A673 (cell line): ENCODE data around the gene ATRNL1. TPM values are rescaled to one million over a fixed set of nuclear protein-coding genes. Genes with fewer than 3 reads are reported as not detected.
"Not testable (repeated sequence)": the region's sequence is repeated elsewhere in the genome, so short reads cannot be mapped to it uniquely, and the experiment has no call there.

ENCODE experiments used
- BruUV-seq: library from RNA; stranded (reverse); fragments of 400-500 nt; replicated peaks from 2 replicates; lab custom pipeline; 2021; lab: Mats Ljungman, UMichigan
- CTCF ChIA-PET: fragments of 300-600 bp; sonication (Branson Sonifier 250); formaldehyde crosslinking; loops from one replicate; lab custom pipeline; 2022; ENCODE audit warnings: antibody characterized with exemption; lab: Charles Lee
- POLR2A ChIA-PET: fragments of 300-600 bp; sonication (Branson Sonifier 250); formaldehyde crosslinking; loops from one replicate; lab custom pipeline; 2022; ENCODE audit warnings: antibody characterized with exemption; ENCODE audit not compliant: low non-redundant PET; lab: Charles Lee
- DNase-seq: peaks from one replicate; pipeline ENCODE4 v3.0.0-alpha.2; 2015; ENCODE audit warnings: low spot score
- H3K27ac ChIP-seq: fragments of 200-600 bp; sonication (generic); 2 replicates; pipeline ENCODE4 v1.5.1; 2016; ENCODE audit warnings: mixed run types, low read depth, mild to moderate bottlenecking, mixed read lengths, antibody characterized with exemption, low read length; ENCODE audit not compliant: poor library complexity, severe bottlenecking
- H3K27me3 ChIP-seq: fragments of 200-600 bp; sonication (generic); replicated peaks from 2 replicates; pipeline ENCODE4 v1.6.1; 2017; ENCODE audit warnings: mixed run types, low read depth, mild to moderate bottlenecking, mixed read lengths, antibody characterized with exemption, low read length; ENCODE audit not compliant: insufficient read depth, poor library complexity
- H3K36me3 ChIP-seq: fragments of 200-600 bp; sonication (generic); 2 replicates; pipeline ENCODE4 v1.6.1; 2016; ENCODE audit warnings: mixed run types, mild to moderate bottlenecking, mixed read lengths, antibody characterized with exemption, low read length; ENCODE audit not compliant: insufficient read depth, poor library complexity, severe bottlenecking
- H3K4me1 ChIP-seq: fragments of 200-600 bp; sonication (generic); 2 replicates; pipeline ENCODE4 v1.6.1; 2017; ENCODE audit warnings: mixed run types, mild to moderate bottlenecking, mixed read lengths, antibody characterized with exemption, low read length; ENCODE audit not compliant: insufficient read depth, poor library complexity, severe bottlenecking
- H3K4me3 ChIP-seq: fragments of 200-600 bp; sonication (generic); 2 replicates; pipeline ENCODE4 v1.5.1; 2016; ENCODE audit warnings: low read depth, mixed run types, mild to moderate bottlenecking, mixed read lengths, low read length; ENCODE audit not compliant: poor library complexity, severe bottlenecking
- H3K9me3 ChIP-seq: fragments of 200-600 bp; sonication (generic); 2 replicates; pipeline ENCODE4 v1.6.1; 2016; ENCODE audit warnings: mixed run types, low read depth, mild to moderate bottlenecking, mixed read lengths, antibody characterized with exemption, low read length; ENCODE audit not compliant: poor library complexity, severe bottlenecking
- EZH2 ChIP-seq: fragments of 200-600 bp; sonication (generic); IDR thresholded peaks from 2 replicates; pipeline ENCODE4 v1.6.1; 2017; ENCODE audit warnings: borderline replicate concordance, low read depth, mild to moderate bottlenecking, mixed read lengths, antibody characterized with exemption, low read length; ENCODE audit not compliant: poor library complexity, severe bottlenecking
- intact Hi-C: fragments of 100-400 bp; cut with micrococcal nuclease; formaldehyde crosslinking; loops from one replicate; pipeline ENCODE4 v1.10.0; 2022; ENCODE audit not compliant: unreplicated experiment
- total RNA-seq: library from RNA; stranded (reverse); gene quantifications from 2 replicates; pipeline ENCODE4 v1.2.3, GENCODE V29; 2021
- TF ChIP-seq, protein P1 (sequence below): fragments of 300-800, 200-600 bp; sonication (generic); conservative IDR thresholded peaks from 2 replicates; pipeline ENCODE4 v1.5.1; 2017; ENCODE audit warnings: low read depth, mild to moderate bottlenecking, antibody characterized with exemption, low read length, moderate library complexity, mixed read lengths

ATRNL1 gene
- total RNA-seq, 1 experiment from 2014 or later = 3.0 TPM

DNA sequence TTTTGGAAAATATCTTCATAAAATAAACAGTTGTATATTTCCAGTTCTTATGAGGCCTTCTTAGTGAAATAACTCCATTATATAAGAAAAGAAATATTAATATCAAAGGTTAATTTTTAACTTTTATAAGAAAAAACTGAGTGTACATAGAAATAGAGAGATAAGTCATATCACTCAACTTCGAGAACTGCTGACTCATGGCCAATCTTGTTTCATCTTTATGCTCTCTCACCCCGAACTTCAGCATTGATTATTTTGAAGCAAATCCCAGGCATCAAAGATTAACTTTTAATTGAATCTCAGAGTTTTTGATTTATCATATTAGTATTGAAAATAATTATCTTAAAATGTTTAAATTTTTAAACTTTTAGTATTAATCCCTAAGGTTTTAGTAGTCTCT lies 652.8 kb downstream of the ATRNL1 start:
- intact Hi-C loops = no loop called here
- no peak overlapping the region for H3K4me3 ChIP-seq
- DNase-seq = no peak
- CTCF ChIA-PET = no interaction called here
- no peak overlapping the region for H3K27ac ChIP-seq
- no peaks in the 10 kb centered on the region for H3K27me3 ChIP-seq
- TF ChIP-seq EZH2 = no peak
- H3K36me3 ChIP-seq = no peaks in the 10 kb centered on the region
- BruUV-seq = no TSS peak
- POLR2A ChIA-PET = no interaction called here
- no peaks in the 10 kb centered on the region for H3K4me1 ChIP-seq
- no peaks in the 10 kb centered on the region for H3K9me3 ChIP-seq

DNA sequence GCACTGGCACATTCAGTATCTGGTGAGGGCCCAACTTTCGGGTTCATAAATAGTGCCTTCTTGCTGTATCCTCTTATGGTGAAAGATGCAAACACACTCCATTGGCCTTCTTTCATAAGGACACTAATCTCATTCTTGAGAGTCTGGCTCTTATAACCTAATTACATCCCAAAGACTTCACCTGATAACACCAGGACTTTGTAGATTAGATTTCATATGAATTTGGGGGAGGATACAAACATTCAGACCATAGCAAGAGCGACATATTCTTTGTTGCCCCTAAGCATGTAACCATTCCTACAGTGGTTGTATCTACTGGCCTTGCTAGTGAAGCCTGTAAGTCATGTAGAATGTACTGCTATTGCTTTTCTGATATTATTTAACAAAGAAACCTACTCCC lies 654.6 kb downstream of the ATRNL1 start:
- Histone ChIP-seq H3K9me3 (no peaks in the 10 kb centered on the region), H3K4me3 (no peak overlapping the region), H3K4me1 (no peaks in the 10 kb centered on the region), H3K27me3 (no peaks in the 10 kb centered on the region), H3K36me3 (no peaks in the 10 kb centered on the region), H3K27ac (no peak overlapping the region)
- TF ChIP-seq, protein P1, sequence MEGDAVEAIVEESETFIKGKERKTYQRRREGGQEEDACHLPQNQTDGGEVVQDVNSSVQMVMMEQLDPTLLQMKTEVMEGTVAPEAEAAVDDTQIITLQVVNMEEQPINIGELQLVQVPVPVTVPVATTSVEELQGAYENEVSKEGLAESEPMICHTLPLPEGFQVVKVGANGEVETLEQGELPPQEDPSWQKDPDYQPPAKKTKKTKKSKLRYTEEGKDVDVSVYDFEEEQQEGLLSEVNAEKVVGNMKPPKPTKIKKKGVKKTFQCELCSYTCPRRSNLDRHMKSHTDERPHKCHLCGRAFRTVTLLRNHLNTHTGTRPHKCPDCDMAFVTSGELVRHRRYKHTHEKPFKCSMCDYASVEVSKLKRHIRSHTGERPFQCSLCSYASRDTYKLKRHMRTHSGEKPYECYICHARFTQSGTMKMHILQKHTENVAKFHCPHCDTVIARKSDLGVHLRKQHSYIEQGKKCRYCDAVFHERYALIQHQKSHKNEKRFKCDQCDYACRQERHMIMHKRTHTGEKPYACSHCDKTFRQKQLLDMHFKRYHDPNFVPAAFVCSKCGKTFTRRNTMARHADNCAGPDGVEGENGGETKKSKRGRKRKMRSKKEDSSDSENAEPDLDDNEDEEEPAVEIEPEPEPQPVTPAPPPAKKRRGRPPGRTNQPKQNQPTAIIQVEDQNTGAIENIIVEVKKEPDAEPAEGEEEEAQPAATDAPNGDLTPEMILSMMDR = no peak
- TF ChIP-seq EZH2 = no peak
- ChIA-PET CTCF (no interaction called here), POLR2A (no interaction called here)
- intact Hi-C loops = no loop called here
- DNase-seq = no peak
- no TSS peak for BruUV-seq

DNA sequence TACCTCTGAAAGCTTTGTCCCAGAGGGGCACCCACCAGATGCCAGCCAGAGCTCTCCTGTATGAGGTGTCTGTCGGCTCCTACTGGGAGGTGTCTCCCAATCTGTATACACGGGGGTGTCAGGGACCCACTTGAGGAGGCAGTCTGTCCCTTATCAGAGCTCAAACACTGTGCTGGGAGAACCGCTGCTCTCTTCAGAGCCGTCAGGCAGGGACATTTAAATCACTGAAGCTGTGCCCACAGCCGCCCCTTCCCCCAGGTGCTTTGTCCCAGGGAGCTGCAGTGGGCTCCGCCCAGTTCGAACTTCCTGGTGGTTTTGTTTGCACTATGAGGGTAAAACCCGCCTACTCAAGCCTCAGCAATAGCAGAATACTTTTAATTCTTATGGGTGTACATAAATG lies 665.3 kb downstream of the ATRNL1 start:
- H3K36me3 ChIP-seq, H3K4me3 ChIP-seq, CTCF ChIA-PET, BruUV-seq, intact Hi-C loops, H3K4me1 ChIP-seq, H3K9me3 ChIP-seq, H3K27ac ChIP-seq, DNase-seq, POLR2A ChIA-PET: not testable (repeated sequence)
- peaks cover 15% of the 10 kb centered on the region for H3K27me3 ChIP-seq

DNA sequence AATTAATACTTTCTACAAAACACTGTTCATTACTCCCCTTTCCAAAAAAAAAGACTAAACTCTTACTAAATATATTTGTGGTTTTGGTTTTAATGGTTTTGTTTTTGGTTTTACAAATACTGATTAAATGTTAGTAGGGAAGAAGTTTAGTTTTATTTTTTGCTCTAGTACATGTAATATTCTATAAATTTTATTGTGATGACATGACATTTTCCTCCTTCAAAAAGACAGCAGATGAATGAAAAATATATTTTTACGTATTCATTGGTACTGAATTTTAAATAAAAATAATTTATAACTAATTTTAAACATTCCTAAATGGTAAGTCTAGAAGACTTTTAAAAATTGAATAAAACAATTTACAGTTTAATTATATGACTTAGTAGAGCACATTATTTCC lies 667.0 kb downstream of the ATRNL1 start:
- POLR2A ChIA-PET = no interaction called here
- no peaks in the 10 kb centered on the region for H3K9me3 ChIP-seq
- no peak overlapping the region for H3K27ac ChIP-seq
- H3K27me3 ChIP-seq = peaks cover 15% of the 10 kb centered on the region
- intact Hi-C loops = no loop called here
- TF ChIP-seq, protein P1 = no peak
- TF ChIP-seq EZH2 = no peak
- no peaks in the 10 kb centered on the region for H3K36me3 ChIP-seq
- H3K4me3 ChIP-seq = no peak overlapping the region
- BruUV-seq = no TSS peak
- no peak for DNase-seq
- no peaks in the 10 kb centered on the region for H3K4me1 ChIP-seq
- CTCF ChIA-PET = no interaction called here
